B cell (primary cell): ENCODE results near the gene IFI16. TPM values are rescaled to one million over a fixed set of nuclear protein-coding genes. Genes with fewer than 3 reads are reported as not detected.

ENCODE experiments used
- ATAC-seq: fragments of 200-7000 bp; cut with Tn5 transposase; one replicate; pipeline ENCODE4 v1.10.0; 2021; ENCODE audit warnings: low read depth, mild to moderate bottlenecking, moderate number of reproducible peaks, moderate library complexity
- CTCF ChIA-PET: fragments of 350-600 bp; sonication (Branson Sonifier 250); formaldehyde crosslinking; loops from one replicate; lab custom pipeline; 2021; ENCODE audit warnings: antibody characterized with exemption, inconsistent platforms; lab: Charles Lee
- POLR2A ChIA-PET: fragments of 350-600 bp; sonication (Branson Sonifier 250); formaldehyde crosslinking; loops from one replicate; lab custom pipeline; 2021; ENCODE audit warnings: antibody characterized with exemption; lab: Charles Lee
- DNase-seq: peaks from one replicate; pipeline ENCODE4 v3.0.0; 2013
- H2AFZ ChIP-seq: 2 replicates; pipeline ENCODE4 v1.6.1; 2012; ENCODE audit warnings: mild to moderate bottlenecking, low read depth, low read length; ENCODE audit not compliant: insufficient read depth, poor library complexity, severe bottlenecking
- H3K27ac ChIP-seq, 2 donors: 1 replicate in 1 of 2; 2 replicates in 1 of 2; pipeline ENCODE4 v1.5.1; 2012 to 2013; ENCODE audit warnings: low read length in 2 of 2, mild to moderate bottlenecking in 2 of 2, moderate library complexity in 1 of 2
- H3K27me3 ChIP-seq, 4 experiments: fragments of 200-600 bp in 1 of 4; sonication (generic) in 1 of 4; replicated peaks in 1 of 4; 1 replicate in 2 of 4; 2 replicates in 2 of 4; pipeline versions ENCODE4 v1.6.1 to v1.7.0; 2013 to 2016; ENCODE audit warnings: low read length in 3 of 4, mild to moderate bottlenecking in 2 of 4, mixed read lengths in 1 of 4, moderate library complexity in 1 of 4; ENCODE audit not compliant: insufficient read depth in 4 of 4, control insufficient read depth in 3 of 4; ENCODE audit errors: control extremely low read depth in 1 of 4
- H3K36me3 ChIP-seq, 2 experiments: replicated peaks in 1 of 2; 1 replicate in 1 of 2; 2 replicates in 1 of 2; pipeline versions ENCODE4 v1.6.1 to v1.7.1; 2013; ENCODE audit warnings: low read length in 1 of 2; ENCODE audit not compliant: insufficient read depth in 2 of 2, control insufficient read depth in 1 of 2; ENCODE audit errors: control extremely low read depth in 1 of 2, extremely low read depth in 1 of 2
- H3K4me1 ChIP-seq, 2 donors: fragments of 200-600 bp in 1 of 2; sonication (generic) in 1 of 2; 1 replicate in 1 of 2; 2 replicates in 1 of 2; pipeline versions ENCODE4 v1.5.1 to v1.6.1; 2013 to 2017; ENCODE audit warnings: low read length in 2 of 2; ENCODE audit not compliant: control insufficient read depth in 2 of 2, insufficient read depth in 2 of 2
- H3K4me2 ChIP-seq: replicated peaks from 2 replicates; pipeline ENCODE3; 2012; ENCODE audit warnings: mild to moderate bottlenecking, low read depth, low read length; ENCODE audit not compliant: poor library complexity, severe bottlenecking
- H3K4me3 ChIP-seq, 5 experiments: fragments of 200-600 bp in 1 of 5; sonication (generic) in 1 of 5; 1 replicate in 3 of 5; 2 replicates in 2 of 5; pipeline versions ENCODE4 v1.5.1 to v1.7.0; 2011 to 2016; ENCODE audit warnings: low read length in 4 of 5, mild to moderate bottlenecking in 4 of 5, low read depth in 2 of 5, control low read depth in 1 of 5, moderate library complexity in 1 of 5; ENCODE audit not compliant: insufficient read depth in 1 of 5; ENCODE audit errors: control extremely low read depth in 1 of 5, extremely low read depth in 1 of 5
- H3K79me2 ChIP-seq: fragments of 200-600 bp; sonication (generic); one replicate; pipeline ENCODE4 v1.6.0; 2016; ENCODE audit warnings: low read length; ENCODE audit not compliant: control insufficient read depth, insufficient read depth
- H3K9ac ChIP-seq: fragments of 200-600 bp; sonication (generic); 2 replicates; pipeline ENCODE4 v1.6.1; 2017; ENCODE audit warnings: mild to moderate bottlenecking, low read length, moderate library complexity
- H3K9me3 ChIP-seq, 3 donors: one replicate each; pipeline versions ENCODE4 v1.6.1 to v1.7.1; 2013; ENCODE audit warnings: low read length in 2 of 3; ENCODE audit not compliant: control insufficient read depth in 2 of 3, insufficient read depth in 1 of 3; ENCODE audit errors: control extremely low read depth in 1 of 3
- H4K20me1 ChIP-seq: 2 replicates; pipeline ENCODE4 v1.6.0; 2012; ENCODE audit warnings: mild to moderate bottlenecking, low read length; ENCODE audit not compliant: insufficient read depth, control insufficient read depth, poor library complexity, severe bottlenecking
- H3K27ac Mint-ChIP-seq: one replicate; pipeline ENCODE4 v1.8.0; 2021; ENCODE audit warnings: mixed read lengths
- H3K27me3 Mint-ChIP-seq: one replicate; pipeline ENCODE4 v1.8.0; 2021; ENCODE audit warnings: mixed read lengths
- H3K4me1 Mint-ChIP-seq: one replicate; pipeline ENCODE4 v1.8.0; 2021; ENCODE audit warnings: mixed read lengths
- H3K4me3 Mint-ChIP-seq: one replicate; pipeline ENCODE4 v1.8.0; 2021; ENCODE audit warnings: mixed read lengths
- H3K9me3 Mint-ChIP-seq: one replicate; pipeline ENCODE4 v1.8.0; 2022; ENCODE audit warnings: mixed read lengths; ENCODE audit not compliant: insufficient read depth
- EZH2 ChIP-seq: IDR thresholded peaks from 2 replicates; pipeline ENCODE4 v1.6.1; 2012; ENCODE audit warnings: borderline replicate concordance, low read depth, mild to moderate bottlenecking, moderate library complexity, low read length; ENCODE audit not compliant: insufficient read depth, poor library complexity, severe bottlenecking
- WGBS: methylation state at CpG from one replicate; pipeline ENCODE4 v1.1.5; 2013; ENCODE audit warnings: missing lambda C conversion rate; ENCODE audit not compliant: insufficient coverage; 5-methylcytosine and 5-hydroxymethylcytosine counted together
- intact Hi-C: fragments of 100-400 bp; cut with micrococcal nuclease; formaldehyde crosslinking; loops from one replicate; pipeline ENCODE4 v1.10.0; 2022
- polyA plus RNA-seq: library from polyadenylated mRNA; depleted of rRNA; stranded (reverse); fragments of >200 nt; gene quantifications from 2 replicates; pipeline ENCODE4 v1.2.3, GENCODE V29; 2012
- total RNA-seq, 2 donors: library from RNA; stranded (reverse); fragments of 120-200 nt in 1 of 2; gene quantifications; 1 replicate in 1 of 2; 2 replicates in 1 of 2; pipeline versions ENCODE4 v1.2.3 to v1.2.4, GENCODE V29; 2013 to 2022
- TF ChIP-seq, protein P1 (sequence below): fragments of 200-600 bp; IDR thresholded peaks from one replicate; pipeline ENCODE4 v1.8.0; 2022; ENCODE audit warnings: antibody characterized with exemption, mild to moderate bottlenecking

The IFI16 gene
- total and polyA plus RNA-seq, 2 donors (not counting 1 experiment from before 2014, with no cell fraction given), result 89.0 to 176 TPM

GRCh38 chr1:159091607-159092031 lies 81.9 kb downstream of the IFI16 start:
- Histone ChIP-seq H4K20me1 (no peaks in the 10 kb centered on the region), H3K9ac (no peak overlapping the region), H3K4me3 (no peak overlapping the region), H3K27me3 (no peaks in the 10 kb centered on the region), H3K9me3 (no peaks in the 10 kb centered on the region), H3K4me2 (no peak overlapping the region), H3K36me3 (no peaks in the 10 kb centered on the region), H3K27ac (no peak overlapping the region), H3K79me2 (no peaks in the 10 kb centered on the region), H2AFZ (no peak overlapping the region), H3K4me1 (peaks cover 16% of the 10 kb centered on the region in 2 donors)
- Mint-ChIP-seq H3K9me3 (no peaks in the 10 kb centered on the region), H3K4me1 (peaks cover 23% of the 10 kb centered on the region), H3K27ac (no peak overlapping the region), H3K4me3 (no peak overlapping the region), H3K27me3 (no peaks in the 10 kb centered on the region)
- POLR2A ChIA-PET, result no interaction called here
- TF ChIP-seq EZH2, result no peak
- TF ChIP-seq, protein P1, sequence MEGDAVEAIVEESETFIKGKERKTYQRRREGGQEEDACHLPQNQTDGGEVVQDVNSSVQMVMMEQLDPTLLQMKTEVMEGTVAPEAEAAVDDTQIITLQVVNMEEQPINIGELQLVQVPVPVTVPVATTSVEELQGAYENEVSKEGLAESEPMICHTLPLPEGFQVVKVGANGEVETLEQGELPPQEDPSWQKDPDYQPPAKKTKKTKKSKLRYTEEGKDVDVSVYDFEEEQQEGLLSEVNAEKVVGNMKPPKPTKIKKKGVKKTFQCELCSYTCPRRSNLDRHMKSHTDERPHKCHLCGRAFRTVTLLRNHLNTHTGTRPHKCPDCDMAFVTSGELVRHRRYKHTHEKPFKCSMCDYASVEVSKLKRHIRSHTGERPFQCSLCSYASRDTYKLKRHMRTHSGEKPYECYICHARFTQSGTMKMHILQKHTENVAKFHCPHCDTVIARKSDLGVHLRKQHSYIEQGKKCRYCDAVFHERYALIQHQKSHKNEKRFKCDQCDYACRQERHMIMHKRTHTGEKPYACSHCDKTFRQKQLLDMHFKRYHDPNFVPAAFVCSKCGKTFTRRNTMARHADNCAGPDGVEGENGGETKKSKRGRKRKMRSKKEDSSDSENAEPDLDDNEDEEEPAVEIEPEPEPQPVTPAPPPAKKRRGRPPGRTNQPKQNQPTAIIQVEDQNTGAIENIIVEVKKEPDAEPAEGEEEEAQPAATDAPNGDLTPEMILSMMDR, result no peak
- intact Hi-C loops, result no loop called here
- DNase-seq, result no peak
- ATAC-seq, result no peak
- CTCF ChIA-PET, result interaction anchor here (4.8 to 5.3 kb wide), 2 partner anchors 14 to 21 kb away, joined by 47 to 64 read pairs; partner anchors contain the start of gene AIM2
- no CpG with 5 or more reads among the region's 1 CpG for WGBS

DNA sequence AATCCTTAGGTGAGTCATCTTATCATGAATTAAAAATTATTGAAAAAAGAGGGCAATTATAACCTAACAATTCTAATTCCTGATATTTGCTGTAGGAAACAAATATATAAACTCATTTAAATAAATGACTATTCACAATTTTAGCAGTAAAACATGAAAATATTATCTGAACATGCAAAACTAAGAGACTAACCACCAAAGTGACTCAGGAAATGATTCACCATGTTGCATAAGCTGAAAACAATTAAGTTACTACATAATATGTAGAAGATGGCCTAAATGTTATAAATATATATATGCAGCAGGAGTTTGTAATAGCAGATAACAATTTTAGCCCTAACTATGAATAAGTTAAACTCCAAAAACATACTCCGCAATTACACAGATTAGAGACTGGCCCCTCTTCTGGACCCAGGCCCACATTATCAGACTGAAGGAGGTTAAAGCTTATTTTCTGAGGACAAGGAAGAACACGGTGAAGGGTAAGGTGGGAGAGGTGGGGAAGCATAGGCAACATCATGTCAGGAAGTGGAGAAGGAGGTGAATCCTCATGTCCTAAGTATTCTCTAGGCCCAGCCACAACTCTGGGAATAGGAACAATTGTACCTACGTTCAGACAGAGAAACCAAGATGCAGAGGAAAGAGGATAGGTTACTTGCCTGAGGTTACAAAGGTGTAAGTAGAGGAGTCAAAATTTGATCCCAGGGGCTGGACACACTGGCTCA lies 82.5 kb downstream of the IFI16 start:
- Histone ChIP-seq H3K27me3 (no peaks in the 10 kb centered on the region), H3K36me3 (no peaks in the 10 kb centered on the region), H4K20me1 (no peaks in the 10 kb centered on the region), H3K9ac (no peak overlapping the region), H3K79me2 (no peaks in the 10 kb centered on the region), H3K4me3 (no peak overlapping the region), H3K9me3 (no peaks in the 10 kb centered on the region), H2AFZ (no peak overlapping the region), H3K27ac (no peak overlapping the region), H3K4me2 (no peak overlapping the region), H3K4me1 (peaks cover 16% of the 10 kb centered on the region in 2 donors)
- H3K27me3 Mint-ChIP-seq, result no peaks in the 10 kb centered on the region
- peaks cover 21% of the 10 kb centered on the region for H3K4me1 Mint-ChIP-seq
- TF ChIP-seq, protein P1, result no peak
- TF ChIP-seq EZH2, result no peak
- intact Hi-C loops, result no loop called here
- no peak overlapping the region for H3K4me3 Mint-ChIP-seq
- ATAC-seq (no peak), DNase-seq (no peak)
- ChIA-PET POLR2A (no interaction called here), CTCF (interaction anchor here (4.8 to 5.3 kb wide), 2 partner anchors 15 to 22 kb away, joined by 47 to 64 read pairs; partner anchors contain the start of gene AIM2)
- WGBS, result 100% methylated on average over 1 of the region's 3 CpGs
- H3K9me3 Mint-ChIP-seq, result no peaks in the 10 kb centered on the region
- H3K27ac Mint-ChIP-seq, result no peak overlapping the region
